Activated T-cell treated with anti-CD3 and anti-CD28 coated beads, Interleukin-2, amount 50 U/mL, for 72 hours (primary cell): ENCODE data around the gene YOD1. TPM values are rescaled to one million over a fixed set of nuclear protein-coding genes. Genes with fewer than 3 reads are reported as not detected.
A peak's percentile ranks its signal among the peaks of the same experiment; 100 is the strongest.

Source experiments
- ATAC-seq, 2 donors: fragments of 150-1000 bp; cut with Tn5 transposase; replicated peaks in 1 of 2; 2 replicates each; pipeline ENCODE4 v1.10.0; 2021; ENCODE audit warnings: moderate library complexity in 2 of 2, mild to moderate bottlenecking in 1 of 2
- DNase-seq, 2 donors: peaks; one replicate each; pipeline ENCODE4 v3.0.0; 2021 to 2022; ENCODE audit warnings: mixed read lengths in 1 of 2
- H3K27ac Mint-ChIP-seq: one replicate; pipeline ENCODE4 v1.8.0; 2022; ENCODE audit warnings: mild to moderate bottlenecking, moderate library complexity, mixed read lengths
- H3K27me3 Mint-ChIP-seq: one replicate; pipeline ENCODE4 v1.8.0; 2022; ENCODE audit warnings: low read depth, mixed read lengths
- H3K36me3 Mint-ChIP-seq, 2 donors: one replicate each; pipeline ENCODE4 v1.8.0; 2022; ENCODE audit warnings: mixed read lengths in 2 of 2, mild to moderate bottlenecking in 1 of 2; ENCODE audit not compliant: insufficient read depth in 2 of 2
- H3K4me1 Mint-ChIP-seq: one replicate; pipeline ENCODE4 v1.8.0; 2022; ENCODE audit warnings: low read depth, mixed read lengths
- H3K4me3 Mint-ChIP-seq, 2 donors: one replicate each; pipeline ENCODE4 v1.8.0; 2022; ENCODE audit warnings: mild to moderate bottlenecking in 2 of 2, mixed read lengths in 2 of 2, moderate library complexity in 2 of 2
- H3K9me3 Mint-ChIP-seq, 2 donors: one replicate each; pipeline ENCODE4 v1.8.0; 2022; ENCODE audit warnings: mixed read lengths in 2 of 2
- total RNA-seq, 2 donors: library from RNA; stranded (reverse); gene quantifications; one replicate each; pipeline ENCODE4 v1.2.3, GENCODE V29; 2022

The YOD1 gene
- total RNA-seq, 2 donors from 2014 or later = 12.6 to 13.2 TPM

DNA sequence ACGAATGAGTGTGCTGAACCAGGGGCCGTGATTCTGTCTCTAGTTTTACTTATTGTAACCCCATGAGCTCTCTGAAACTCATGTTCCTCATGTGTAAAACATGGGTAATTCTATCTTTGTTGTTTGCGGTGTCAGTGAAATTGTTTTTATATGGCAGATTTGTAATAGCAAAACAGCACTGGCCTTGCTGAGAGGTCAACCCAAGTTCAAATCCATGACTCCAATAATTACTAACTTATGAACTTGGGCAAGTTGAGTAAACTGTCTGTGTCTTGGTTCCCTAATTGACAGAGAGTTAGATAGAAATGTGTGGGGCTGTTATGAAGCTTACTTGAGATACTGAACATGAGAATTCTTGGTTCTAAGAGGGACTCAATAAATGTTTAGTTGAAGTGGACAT, 36.3 kb downstream of the YOD1 start:
- DNase-seq = no peak
- Mint-ChIP-seq H3K4me3 (no peak overlapping the region), H3K27ac (peak overlapping the region; percentile 18), H3K4me1 (peaks cover 5% of the 10 kb centered on the region), H3K27me3 (peaks cover 49% of the 10 kb centered on the region), H3K9me3 (no peaks in the 10 kb centered on the region), H3K36me3 (no peaks in the 10 kb centered on the region)
- peak in 1 of 2 donors; percentile 41 for ATAC-seq

DNA sequence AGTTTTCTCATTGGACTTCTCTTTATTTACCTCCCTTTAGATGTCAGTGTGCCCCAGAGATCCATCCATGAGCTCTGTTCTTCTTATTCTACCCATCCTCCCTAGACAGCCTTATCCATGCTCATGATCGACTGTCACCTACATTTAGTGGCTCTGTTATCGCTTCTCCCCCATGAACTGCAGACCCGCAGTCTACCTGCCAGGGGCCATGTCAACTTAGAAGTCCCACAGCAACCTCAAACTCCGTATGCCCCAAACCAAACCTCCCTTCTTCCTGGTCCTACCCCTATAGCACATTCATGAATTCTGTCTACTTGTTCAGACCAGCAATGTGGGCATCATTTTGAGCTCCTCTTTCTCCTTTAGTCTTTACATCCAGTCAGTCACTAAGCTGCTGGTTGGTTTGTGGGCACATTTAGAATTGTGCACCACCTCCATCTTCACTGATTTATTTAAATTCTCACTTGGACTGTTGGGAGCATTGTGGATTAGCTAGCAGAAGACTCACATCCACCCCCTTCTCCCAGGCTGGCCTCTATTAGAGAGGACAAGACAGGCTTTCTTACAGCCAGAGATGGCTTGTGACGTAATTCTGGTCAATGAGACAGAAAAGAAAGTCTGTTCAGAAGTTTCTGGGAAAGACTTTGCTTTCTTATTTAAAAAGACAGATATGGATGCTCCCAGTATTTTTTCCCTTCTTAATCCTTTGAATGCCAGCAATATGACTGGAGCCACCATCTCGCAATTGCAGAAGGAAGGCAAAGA, 37.5 kb downstream of the YOD1 start:
- Mint-ChIP-seq H3K27ac (no peak overlapping the region), H3K9me3 (no peaks in the 10 kb centered on the region)

DNA sequence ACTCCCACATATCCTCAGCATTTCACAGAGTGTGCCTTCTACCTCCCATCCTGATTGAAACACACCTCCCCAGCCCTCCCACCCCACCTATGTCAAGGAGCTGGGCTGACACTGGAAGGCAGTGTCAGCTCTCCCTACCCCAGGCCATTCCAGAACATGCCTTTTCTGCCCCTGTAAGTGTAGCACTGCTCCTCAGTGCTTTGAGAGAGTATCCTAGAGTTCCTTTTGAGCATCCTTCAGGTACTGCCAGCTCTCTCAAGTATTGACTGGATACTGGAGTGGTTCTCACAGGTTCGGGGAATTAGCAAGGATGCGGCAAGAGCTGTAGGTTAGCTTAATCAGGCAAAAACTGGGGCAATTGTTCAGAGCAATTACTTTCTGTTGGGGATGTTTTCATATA, 40.3 kb downstream of the YOD1 start:
- no peak overlapping the region for H3K4me3 Mint-ChIP-seq
- H3K9me3 Mint-ChIP-seq = no peaks in the 10 kb centered on the region
- peaks cover 58% of the 10 kb centered on the region for H3K27me3 Mint-ChIP-seq
- no peak for ATAC-seq
- DNase-seq = no peak
- H3K4me1 Mint-ChIP-seq = peaks cover under 1% of the 10 kb centered on the region
- H3K27ac Mint-ChIP-seq = no peak overlapping the region
- no peaks in the 10 kb centered on the region for H3K36me3 Mint-ChIP-seq

More for the DNA sequence above, 37.5 kb downstream of the YOD1 start:
- H3K4me1 Mint-ChIP-seq = peaks cover 5% of the 10 kb centered on the region
- no peak for ATAC-seq
- H3K4me3 Mint-ChIP-seq = no peak overlapping the region
- DNase-seq = no peak
- H3K36me3 Mint-ChIP-seq = no peaks in the 10 kb centered on the region
- peaks cover 49% of the 10 kb centered on the region for H3K27me3 Mint-ChIP-seq

DNA sequence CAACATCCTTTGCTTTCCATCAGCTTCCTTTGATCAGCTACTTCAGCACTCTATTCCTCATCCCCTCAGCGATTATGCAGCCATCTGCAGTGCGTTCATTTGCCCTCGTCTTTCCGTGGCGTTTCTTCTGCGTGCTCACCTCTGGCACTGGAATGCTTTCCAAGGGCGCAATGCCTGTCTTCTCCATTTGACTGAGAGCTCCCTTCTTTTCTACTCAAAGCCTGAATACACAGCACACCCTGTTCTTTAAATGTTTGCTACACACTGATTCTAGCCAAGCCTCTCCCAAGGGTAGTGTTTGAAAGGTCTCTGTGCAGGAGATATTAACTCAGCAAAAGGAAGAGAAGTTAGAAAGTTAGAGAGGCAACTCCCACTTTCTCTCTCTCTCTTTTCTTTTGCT, 41.1 kb downstream of the YOD1 start:
- H3K27me3 Mint-ChIP-seq = peaks cover 60% of the 10 kb centered on the region
- DNase-seq (no peak), ATAC-seq (no peak)
- no peak overlapping the region for H3K27ac Mint-ChIP-seq
- no peak overlapping the region for H3K4me3 Mint-ChIP-seq
- peaks cover under 1% of the 10 kb centered on the region for H3K4me1 Mint-ChIP-seq
- no peaks in the 10 kb centered on the region for H3K36me3 Mint-ChIP-seq
- no peaks in the 10 kb centered on the region for H3K9me3 Mint-ChIP-seq

DNA sequence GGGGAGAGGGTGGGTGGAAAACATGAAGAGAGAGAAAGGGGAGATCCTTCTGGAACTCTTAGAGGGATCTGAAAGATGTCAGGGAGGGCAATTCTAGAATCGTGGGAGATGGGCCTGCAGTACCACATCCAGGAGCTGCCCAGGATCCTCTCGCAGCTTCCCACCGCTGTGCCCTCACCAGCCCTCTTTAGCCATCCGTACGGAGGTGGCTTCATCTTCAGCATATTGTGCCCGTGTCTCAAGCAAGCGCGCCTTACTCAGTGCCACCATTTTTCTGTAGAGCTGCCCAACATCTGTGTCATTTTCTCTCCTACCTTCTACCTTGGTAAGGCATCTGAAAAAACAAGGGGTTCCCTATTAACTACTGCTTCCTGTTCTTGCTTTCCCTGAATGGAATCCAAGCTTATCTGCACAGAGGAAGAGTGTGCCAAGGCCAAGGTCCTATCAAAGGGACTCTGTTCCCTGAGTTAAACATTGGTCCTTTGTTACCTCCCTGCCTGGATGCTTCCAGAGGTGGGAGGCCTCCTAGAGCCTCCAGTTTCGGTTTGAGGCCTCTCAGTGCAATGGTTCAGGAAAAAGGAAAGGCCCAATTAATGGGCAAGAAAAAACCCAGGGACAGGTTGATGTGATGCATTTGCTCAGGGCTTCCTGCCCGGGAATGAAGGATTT, 41.7 kb downstream of the YOD1 start:
- Mint-ChIP-seq H3K27me3 (peaks cover 56% of the 10 kb centered on the region), H3K4me1 (peaks cover 4% of the 10 kb centered on the region), H3K36me3 (no peaks in the 10 kb centered on the region), H3K9me3 (no peaks in the 10 kb centered on the region), H3K27ac (no peak overlapping the region), H3K4me3 (no peak overlapping the region)
- no peak for ATAC-seq
- no peak for DNase-seq

DNA sequence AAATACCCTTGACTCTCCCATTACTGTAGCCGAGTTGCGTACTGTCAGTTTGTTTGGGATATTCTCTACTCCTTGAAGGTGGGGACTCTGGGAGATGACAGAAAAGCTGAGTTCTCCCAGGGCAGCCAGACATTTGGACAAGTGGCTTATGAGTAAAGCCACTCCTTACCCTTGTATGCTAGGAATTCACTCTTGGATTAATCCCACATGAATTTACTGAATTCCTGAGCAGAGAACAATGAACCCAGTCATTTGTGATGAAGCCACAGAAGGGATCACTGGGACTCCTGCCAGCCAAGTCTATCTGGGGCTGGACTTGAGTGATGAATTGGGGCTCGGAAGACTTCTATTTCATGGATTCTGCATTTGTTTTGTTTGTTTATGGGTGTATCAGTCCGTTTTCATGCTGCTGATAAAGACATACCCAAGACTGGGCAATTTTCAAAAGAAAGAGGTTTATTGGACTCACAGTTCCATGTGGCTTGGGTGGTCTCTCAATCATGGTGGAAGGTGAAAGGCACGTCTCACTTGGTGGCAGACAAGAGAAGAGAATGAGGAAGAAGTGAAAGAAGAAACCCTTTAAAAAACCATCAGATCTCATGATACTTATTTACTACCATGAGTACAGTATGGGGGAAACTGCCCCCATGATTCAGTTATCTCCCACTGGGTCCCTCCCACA, 43.5 kb downstream of the YOD1 start:
- DNase-seq = no peak
- H3K4me3 Mint-ChIP-seq = no peak overlapping the region
- H3K27ac Mint-ChIP-seq = no peak overlapping the region
- no peak for ATAC-seq
- H3K4me1 Mint-ChIP-seq = peaks cover 4% of the 10 kb centered on the region
- H3K9me3 Mint-ChIP-seq = no peaks in the 10 kb centered on the region
- H3K36me3 Mint-ChIP-seq = no peaks in the 10 kb centered on the region
- peaks cover 39% of the 10 kb centered on the region for H3K27me3 Mint-ChIP-seq

DNA sequence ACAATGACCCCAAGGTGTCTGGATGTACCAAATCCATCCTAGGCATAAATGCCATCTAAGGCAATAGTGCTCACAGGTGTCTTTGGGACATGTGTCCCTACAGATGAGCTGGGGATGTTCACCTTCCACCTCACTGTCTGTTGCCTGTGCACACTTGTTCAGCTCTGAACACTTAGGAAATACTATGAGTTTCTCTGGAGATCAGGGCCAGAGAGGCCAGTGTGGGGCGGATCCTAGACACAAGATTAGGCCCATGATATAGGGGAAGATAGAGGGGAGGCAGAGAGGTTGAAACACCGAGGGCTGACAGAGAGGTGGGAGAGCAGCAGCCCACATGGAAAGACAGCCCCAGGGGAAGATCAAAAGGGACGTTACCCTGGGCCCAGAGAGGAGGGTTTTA, 44.1 kb downstream of the YOD1 start:
- no peak overlapping the region for H3K27ac Mint-ChIP-seq
- no peaks in the 10 kb centered on the region for H3K36me3 Mint-ChIP-seq
- DNase-seq = no peak
- ATAC-seq = no peak
- peaks cover 33% of the 10 kb centered on the region for H3K27me3 Mint-ChIP-seq
- H3K9me3 Mint-ChIP-seq = no peaks in the 10 kb centered on the region
- no peak overlapping the region for H3K4me3 Mint-ChIP-seq
- peaks cover 4% of the 10 kb centered on the region for H3K4me1 Mint-ChIP-seq

DNA sequence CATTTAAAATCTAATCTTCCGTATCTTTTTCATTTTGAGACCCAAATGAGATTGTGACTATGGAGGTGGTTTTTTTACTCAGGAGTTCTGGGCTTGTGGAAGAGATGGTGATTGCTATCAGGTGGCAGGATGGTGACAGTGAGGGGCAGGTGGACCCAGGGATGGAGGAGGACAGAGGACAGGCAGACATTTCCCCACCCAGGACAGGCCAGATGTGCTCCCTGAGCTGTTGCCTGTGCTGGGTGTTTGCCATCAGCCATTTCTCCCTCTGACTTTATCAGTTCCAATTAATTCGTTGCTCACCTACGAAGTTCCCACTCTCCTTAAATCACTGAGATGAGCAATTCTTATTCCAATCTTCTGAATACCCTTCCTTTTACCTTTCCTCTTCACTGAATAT, 44.9 kb downstream of the YOD1 start:
- ATAC-seq (no peak), DNase-seq (no peak)
- Mint-ChIP-seq H3K27ac (no peak overlapping the region), H3K36me3 (no peaks in the 10 kb centered on the region), H3K9me3 (no peaks in the 10 kb centered on the region), H3K27me3 (peaks cover 25% of the 10 kb centered on the region), H3K4me1 (peaks cover 4% of the 10 kb centered on the region), H3K4me3 (no peak overlapping the region)

DNA sequence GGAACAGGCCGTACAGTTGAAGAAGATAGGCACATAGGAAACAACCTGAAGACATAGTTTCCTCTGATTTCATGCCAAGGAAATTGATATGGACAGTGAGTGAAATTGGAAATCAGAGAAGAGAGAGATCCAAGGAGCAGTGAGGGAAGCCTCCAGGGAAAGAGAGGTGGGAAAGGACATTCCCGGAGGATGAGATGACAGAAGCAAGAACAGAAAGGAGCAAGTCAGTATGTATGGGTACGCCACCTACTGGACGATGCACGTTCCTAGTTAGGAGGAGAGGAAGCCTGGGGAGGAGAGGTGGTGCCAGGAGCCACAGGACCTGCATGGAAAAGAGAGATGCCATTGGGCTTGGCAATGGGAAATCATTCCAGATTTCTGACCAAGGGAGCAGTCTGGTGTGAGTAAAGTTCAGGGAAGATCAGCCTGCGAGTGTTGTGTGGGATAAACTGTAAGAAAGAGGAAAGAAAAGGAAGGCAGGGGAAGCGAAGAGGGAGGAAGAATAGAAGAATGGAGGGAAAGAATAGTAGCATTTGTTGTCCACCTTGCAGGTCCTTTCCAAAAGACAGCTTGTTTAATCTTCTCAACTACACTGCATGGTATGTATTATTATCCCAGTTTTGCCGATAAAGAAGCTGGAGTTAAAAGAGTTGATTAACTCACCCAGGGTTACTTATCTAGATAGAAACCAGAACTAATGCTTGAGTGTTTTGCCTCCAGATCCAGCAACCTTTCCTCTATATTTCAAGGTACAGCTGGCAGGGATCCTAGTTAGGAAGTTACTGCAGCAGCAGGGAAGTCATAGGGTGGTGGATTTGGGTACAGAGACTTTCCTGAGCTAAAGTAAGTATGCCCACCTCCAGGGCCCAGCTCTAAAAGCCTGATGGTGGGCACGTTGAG, 45.8 kb downstream of the YOD1 start:
- Mint-ChIP-seq H3K4me1 (peaks cover 4% of the 10 kb centered on the region), H3K27ac (no peak overlapping the region), H3K36me3 (no peaks in the 10 kb centered on the region), H3K27me3 (peaks cover 22% of the 10 kb centered on the region), H3K4me3 (no peak overlapping the region), H3K9me3 (no peaks in the 10 kb centered on the region)
- DNase-seq (peak; percentile 35 to 47), ATAC-seq (peak in 1 of 2 donors; percentile 57)

DNA sequence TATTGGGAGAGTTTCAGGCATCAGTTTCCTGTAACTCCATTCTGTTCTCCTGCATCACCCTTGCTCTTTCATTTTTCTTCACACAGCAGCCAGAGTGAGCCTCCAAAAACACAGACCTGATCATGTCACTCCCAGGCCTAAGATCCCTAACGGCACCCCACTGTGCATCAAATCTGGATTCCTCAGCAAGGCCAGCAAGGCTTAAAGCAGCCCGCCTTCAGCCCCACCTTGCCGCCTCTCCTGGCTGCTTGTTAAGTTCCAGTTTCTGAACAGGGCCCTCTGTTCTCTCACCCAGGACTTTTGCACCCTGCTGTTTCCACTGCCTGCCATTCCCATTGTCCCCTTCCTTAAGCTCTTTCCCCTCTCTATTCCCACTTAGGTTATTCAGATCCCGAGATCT, 47.8 kb downstream of the YOD1 start:
- H3K27ac Mint-ChIP-seq = no peak overlapping the region
- H3K9me3 Mint-ChIP-seq = no peaks in the 10 kb centered on the region
- no peak for ATAC-seq
- H3K4me3 Mint-ChIP-seq = no peak overlapping the region
- H3K36me3 Mint-ChIP-seq = no peaks in the 10 kb centered on the region
- peaks cover 4% of the 10 kb centered on the region for H3K4me1 Mint-ChIP-seq
- peaks cover 22% of the 10 kb centered on the region for H3K27me3 Mint-ChIP-seq
- DNase-seq = no peak

DNA sequence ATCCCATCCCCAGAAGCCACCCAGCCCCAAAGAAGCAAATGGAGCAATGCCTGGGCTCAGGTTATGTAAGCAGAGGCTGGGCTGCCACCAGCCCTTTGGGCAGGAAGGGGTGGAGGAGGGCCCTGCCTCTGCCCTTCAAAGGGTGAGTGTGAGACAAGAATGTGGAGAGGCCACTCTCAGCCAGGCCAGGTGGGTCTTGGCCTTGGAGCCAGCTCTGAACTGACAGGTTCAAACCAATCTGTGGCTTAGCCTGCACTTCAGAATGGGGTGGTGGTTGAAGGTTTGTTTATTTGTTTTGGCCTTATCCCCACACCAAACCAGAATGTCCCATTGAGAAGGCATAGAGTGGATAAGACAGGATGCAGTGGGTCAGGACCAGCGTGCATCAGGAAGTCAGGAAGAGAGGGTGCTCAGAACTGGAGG, 48.3 kb downstream of the YOD1 start:
- ATAC-seq = no peak
- H3K4me1 Mint-ChIP-seq = peaks cover 4% of the 10 kb centered on the region
- H3K36me3 Mint-ChIP-seq = no peaks in the 10 kb centered on the region
- no peaks in the 10 kb centered on the region for H3K9me3 Mint-ChIP-seq
- H3K27me3 Mint-ChIP-seq = peaks cover 21% of the 10 kb centered on the region
- no peak for DNase-seq
- H3K27ac Mint-ChIP-seq = no peak overlapping the region
- no peak overlapping the region for H3K4me3 Mint-ChIP-seq

DNA sequence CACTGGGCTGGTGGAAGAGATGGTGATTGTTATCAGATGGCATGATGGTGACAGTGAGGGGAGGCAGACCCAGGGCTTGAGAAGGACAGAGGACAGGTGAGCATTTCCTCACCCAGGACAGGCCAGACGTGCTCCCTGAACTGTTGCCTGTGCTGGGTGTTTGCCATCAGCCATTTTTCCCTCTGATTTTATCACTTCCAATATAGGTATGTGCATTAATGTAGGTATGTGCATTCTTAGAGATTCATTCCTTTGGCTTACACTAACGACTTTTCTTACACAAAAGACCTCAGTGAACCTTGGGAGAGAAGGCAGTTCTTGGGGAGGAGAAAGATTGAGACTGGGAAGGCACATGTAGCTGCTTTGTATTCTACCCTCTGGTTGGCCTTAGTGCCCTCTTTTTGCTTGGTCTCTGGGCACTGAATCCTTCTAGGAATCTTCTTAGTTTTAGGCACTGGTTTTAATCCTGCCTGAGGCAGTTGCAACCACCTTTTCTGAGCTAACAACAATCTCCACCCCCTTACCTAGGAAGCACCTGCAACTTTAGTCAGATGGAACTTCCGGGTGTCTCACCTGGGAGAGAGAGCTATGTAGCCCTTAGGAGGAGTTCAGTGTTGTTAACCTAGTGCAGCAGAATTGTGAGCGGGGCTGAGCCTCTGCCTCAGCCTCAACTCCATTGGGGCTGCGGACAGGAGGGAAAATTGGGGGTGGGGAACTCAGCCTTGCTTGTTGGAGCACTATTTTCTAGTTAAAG, 49.3 kb downstream of the YOD1 start:
- ATAC-seq = no peak
- Mint-ChIP-seq H3K9me3 (no peaks in the 10 kb centered on the region), H3K36me3 (no peaks in the 10 kb centered on the region), H3K4me3 (no peak overlapping the region), H3K27ac (no peak overlapping the region), H3K27me3 (peaks cover 14% of the 10 kb centered on the region), H3K4me1 (peaks cover 4% of the 10 kb centered on the region)
- no peak for DNase-seq
